ENCODE results near the gene ARHGEF2. TPM values are rescaled to one million over a fixed set of nuclear protein-coding genes. Genes with fewer than 3 reads are reported as not detected.

ARHGEF2 gene
- total and polyA plus RNA-seq, 9 of the 15 experiments (the other 6 are each of a cell fraction or from before 2014, with no cell fraction given) = 7.1 to 162 (median 62.2) TPM

DNA sequence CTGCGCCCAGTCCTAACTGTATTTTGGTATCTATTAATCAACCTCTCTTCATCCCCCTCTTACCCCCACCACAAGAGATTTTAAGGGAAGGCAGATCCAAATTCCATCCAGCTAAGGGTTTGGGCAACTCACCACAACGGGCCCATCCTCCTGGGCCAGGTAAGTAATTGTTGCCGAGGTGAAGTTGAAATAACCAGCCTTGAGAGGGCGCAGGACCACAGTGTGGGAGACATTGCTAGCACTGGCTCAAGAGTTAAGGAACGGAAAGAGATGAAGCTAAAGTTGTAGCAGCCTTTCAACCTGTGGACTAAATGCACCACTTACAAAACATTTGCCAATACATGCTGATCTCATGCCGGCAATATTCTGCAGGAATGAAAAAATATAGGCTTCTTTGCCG lies 36.5 kb upstream of the ARHGEF2 start:
- no peaks in the 10 kb centered on the region for H3K27me3 ChIP-seq (ENCODE audit: control insufficient read depth in 2 of 2, insufficient read depth in 2 of 2, low read length in 2 of 2)
- peaks cover 3 to 4% of the 10 kb centered on the region in 2 experiments; a peak in 3 of 5 replicates for H3K4me1 ChIP-seq (replicated peaks in 1 of 2; ENCODE audit: control insufficient read depth in 2 of 2, insufficient read depth in 2 of 2, low read length in 2 of 2)
- DNase-seq (ENCODE audit: extremely low read depth in 1 of 4, low spot score in 3 of 4) = no peak
- H3K9ac ChIP-seq (ENCODE audit: insufficient read depth in 1 of 2, low read depth in 2 of 2, low read length in 2 of 2) = no peak overlapping the region
- ChIA-PET POLR2A (no interaction called here), CTCF (ENCODE audit: low intra/inter-chr PET ratio) (no interaction called here)
- intact Hi-C loops (cut with micrococcal nuclease) (no loop called here), in situ Hi-C loops (cut with MboI) (no loop called here)
- H3K9me1 ChIP-seq (ENCODE audit: control insufficient read depth, insufficient read depth, low read length) = no peaks in the 10 kb centered on the region
- no peak overlapping the region for H3K4me3 ChIP-seq
- 87% methylated on average over 7 of the region's 7 CpGs for WGBS (ENCODE audit: insufficient coverage, low coverage, missing lambda C conversion rate)
- H3K9me3 ChIP-seq (replicated peaks; ENCODE audit: control insufficient read depth, insufficient read depth, low read depth, low read length) = no peaks in the 10 kb centered on the region
- no peak overlapping the region for H2AFZ ChIP-seq (ENCODE audit: low read depth, low read length)
- peaks cover 16% of the 10 kb centered on the region for H3K79me2 ChIP-seq (ENCODE audit: control insufficient read depth, insufficient read depth, low read length)
- peaks cover 91% of the 10 kb centered on the region for H3K36me3 ChIP-seq (ENCODE audit: control insufficient read depth, insufficient read depth, low read length)
- no peak for TF ChIP-seq TAF1 (IDR thresholded peaks at IDR 0.05; ENCODE audit: control insufficient read depth, extremely low read depth, insufficient read depth, low read length, severe bottlenecking)
- TF ChIP-seq HMGXB4 (CRISPR knock-in tag; IDR thresholded peaks at IDR 0.05) = no peak
- no peak for TF ChIP-seq ZNF408 (CRISPR knock-in tag; IDR thresholded peaks at IDR 0.05; ENCODE audit: low read depth)
- no peak for TF ChIP-seq SIN3B (IDR thresholded peaks at IDR 0.05; ENCODE audit: low read depth)
- TF ChIP-seq SIRT6 (IDR thresholded peaks at IDR 0.05; ENCODE audit: low read depth, low read length) = no peak
- TF ChIP-seq NCOA6 (IDR thresholded peaks at IDR 0.05) = no peak
- no peak for TF ChIP-seq POLR3G (IDR thresholded peaks at IDR 0.05; ENCODE audit: extremely low read depth, insufficient read length, insufficient replicate concordance)
- TF ChIP-seq ZNF695 (CRISPR knock-in tag; IDR thresholded peaks at IDR 0.05) = no peak
- TF ChIP-seq E4F1 (CRISPR knock-in tag; IDR thresholded peaks at IDR 0.05; ENCODE audit: borderline replicate concordance) = no peak
- no peaks in the 10 kb centered on the region for H4K20me1 ChIP-seq (replicated peaks; ENCODE audit: control insufficient read depth, insufficient read depth, low read length)
- no peak overlapping the region for H3K4me2 ChIP-seq (ENCODE audit: insufficient read depth, low read length)
- H3K27ac ChIP-seq (ENCODE audit: extremely low read depth, low read depth, low read length) = no peak overlapping the region
- ATAC-seq = no peak; the same call in 2 of the 3 replicates
- FAIRE-seq = no peak
- BruUV-seq (replicated peaks) = no TSS peak

Data from K562 (cell line).